Cardiac muscle cell (in vitro differentiated cells and primary cell): ENCODE results near the gene RNF14. TPM values are rescaled to one million over a fixed set of nuclear protein-coding genes. Genes with fewer than 3 reads are reported as not detected.
A peak's percentile ranks its signal among the peaks of the same experiment; 100 is the strongest.

ENCODE experiments used
- DNase-seq, 2 donors: peaks; one replicate each; pipeline versions ENCODE4 v3.0.0 to v3.0.0-alpha.2; 2010 to 2017; ENCODE audit warnings: low read depth in 1 of 2, low spot score in 1 of 2
- H3K27ac ChIP-seq: fragments of 200-600 bp; sonication (generic); 2 replicates; pipeline ENCODE4 v1.5.1; 2016
- H3K27me3 ChIP-seq: fragments of 200-600 bp; sonication (generic); 2 replicates; pipeline ENCODE4 v1.6.0; 2016; ENCODE audit warnings: control low read depth
- H3K36me3 ChIP-seq: fragments of 200-600 bp; sonication (generic); 2 replicates; pipeline ENCODE4 v1.5.1; 2016; ENCODE audit warnings: control low read depth
- H3K4me1 ChIP-seq: fragments of 200-600 bp; sonication (generic); 2 replicates; pipeline ENCODE4 v1.8.1; 2017; ENCODE audit warnings: low read depth, mild to moderate bottlenecking, mixed run types
- H3K4me3 ChIP-seq: fragments of 200-600 bp; sonication (generic); 2 replicates; pipeline ENCODE4 v1.5.1; 2016; ENCODE audit warnings: mild to moderate bottlenecking
- H3K9me3 ChIP-seq: fragments of 200-600 bp; sonication (generic); 2 replicates; pipeline ENCODE4 v1.5.1; 2017; ENCODE audit warnings: low read depth, mild to moderate bottlenecking, control low read depth
- polyA plus RNA-seq: library from polyadenylated mRNA; unstranded; fragments of >200 nt; fragmentation: Nextera tagmentation; extraction: Ambion mirVana; gene quantifications from 2 replicates; pipeline ENCODE4 v1.2.1, GENCODE V29; 2016
- total RNA-seq: library from RNA; depleted of rRNA; stranded (reverse); fragments of >200 nt; gene quantifications from 2 replicates; pipeline ENCODE4 v1.2.3, GENCODE V29; 2016
- TF ChIP-seq, protein P1 (sequence below): IDR thresholded peaks from 2 replicates; pipeline ENCODE4 v1.5.1; 2012; ENCODE audit warnings: low read depth, mild to moderate bottlenecking, low read length

RNF14 gene
- total and polyA plus RNA-seq, 2 experiments from 2014 or later, result 35.4 to 69.2 TPM

DNA sequence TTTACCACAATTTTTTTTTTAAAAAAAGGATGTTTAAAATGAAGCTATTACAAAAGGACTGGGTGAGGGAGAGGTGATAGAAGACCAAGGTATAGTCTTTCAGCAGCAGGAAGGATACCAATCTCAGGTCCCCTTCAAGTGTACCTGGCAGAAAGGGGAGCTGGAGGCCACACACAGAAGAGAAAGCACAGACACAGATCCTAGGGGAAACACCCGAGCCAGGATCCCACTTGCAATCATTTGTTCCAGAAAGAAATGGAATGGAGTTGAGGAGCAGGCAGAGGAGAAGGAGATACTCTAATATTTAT, 38.3 kb downstream of the RNF14 start:
- no peak for DNase-seq
- H3K4me1 ChIP-seq, result no peaks in the 10 kb centered on the region
- TF ChIP-seq, protein P1, sequence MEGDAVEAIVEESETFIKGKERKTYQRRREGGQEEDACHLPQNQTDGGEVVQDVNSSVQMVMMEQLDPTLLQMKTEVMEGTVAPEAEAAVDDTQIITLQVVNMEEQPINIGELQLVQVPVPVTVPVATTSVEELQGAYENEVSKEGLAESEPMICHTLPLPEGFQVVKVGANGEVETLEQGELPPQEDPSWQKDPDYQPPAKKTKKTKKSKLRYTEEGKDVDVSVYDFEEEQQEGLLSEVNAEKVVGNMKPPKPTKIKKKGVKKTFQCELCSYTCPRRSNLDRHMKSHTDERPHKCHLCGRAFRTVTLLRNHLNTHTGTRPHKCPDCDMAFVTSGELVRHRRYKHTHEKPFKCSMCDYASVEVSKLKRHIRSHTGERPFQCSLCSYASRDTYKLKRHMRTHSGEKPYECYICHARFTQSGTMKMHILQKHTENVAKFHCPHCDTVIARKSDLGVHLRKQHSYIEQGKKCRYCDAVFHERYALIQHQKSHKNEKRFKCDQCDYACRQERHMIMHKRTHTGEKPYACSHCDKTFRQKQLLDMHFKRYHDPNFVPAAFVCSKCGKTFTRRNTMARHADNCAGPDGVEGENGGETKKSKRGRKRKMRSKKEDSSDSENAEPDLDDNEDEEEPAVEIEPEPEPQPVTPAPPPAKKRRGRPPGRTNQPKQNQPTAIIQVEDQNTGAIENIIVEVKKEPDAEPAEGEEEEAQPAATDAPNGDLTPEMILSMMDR, result no peak
- H3K9me3 ChIP-seq, result no peaks in the 10 kb centered on the region
- no peak overlapping the region for H3K27ac ChIP-seq
- no peak overlapping the region for H3K4me3 ChIP-seq
- no peaks in the 10 kb centered on the region for H3K27me3 ChIP-seq
- peaks cover 20% of the 10 kb centered on the region for H3K36me3 ChIP-seq

DNA sequence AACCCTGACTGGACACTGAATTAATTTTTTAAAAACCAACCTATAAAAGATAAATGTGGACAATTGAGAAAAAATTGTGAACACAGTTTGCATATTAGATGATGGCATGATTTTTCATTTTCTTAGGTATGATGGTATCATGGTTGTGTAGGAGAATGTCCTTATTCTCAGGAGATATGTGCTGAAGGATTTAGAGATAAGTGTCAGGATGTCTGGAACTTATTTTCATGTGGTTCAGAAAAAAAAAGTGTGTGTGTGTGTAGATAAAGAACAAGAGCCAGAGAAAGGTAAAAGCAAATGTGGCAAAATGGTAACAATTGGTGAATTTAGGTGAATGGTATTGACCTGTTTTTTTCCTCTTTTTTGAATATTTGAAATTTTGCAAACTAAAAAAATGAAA, 39.9 kb downstream of the RNF14 start:
- Histone ChIP-seq H3K27ac (no peak overlapping the region), H3K4me3 (no peak overlapping the region), H3K36me3 (peaks cover 8% of the 10 kb centered on the region), H3K27me3 (no peaks in the 10 kb centered on the region), H3K4me1 (peaks cover 4% of the 10 kb centered on the region), H3K9me3 (no peaks in the 10 kb centered on the region)
- DNase-seq, result no peak
- TF ChIP-seq, protein P1, result no peak

DNA sequence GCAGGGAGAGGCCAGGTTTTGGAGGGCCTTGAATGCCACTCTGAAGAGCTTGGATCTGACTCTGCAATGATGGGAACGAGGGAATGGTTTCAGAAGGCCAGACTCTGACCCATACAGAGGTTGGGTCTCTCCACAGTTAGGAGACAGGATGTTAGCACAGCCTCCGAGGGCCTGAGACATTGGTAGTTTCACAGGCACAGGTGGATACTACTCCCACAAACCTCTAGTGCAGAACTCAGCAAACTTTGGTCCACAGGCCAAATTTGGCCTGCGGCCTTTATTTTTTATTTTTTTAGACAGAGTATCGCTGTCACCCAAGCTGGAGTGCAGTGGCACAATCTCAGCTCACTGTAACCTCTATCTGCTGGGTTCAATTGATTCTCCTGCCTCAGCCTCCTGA, 41.0 kb downstream of the RNF14 start:
- H3K4me1 ChIP-seq, result peaks cover 4% of the 10 kb centered on the region
- TF ChIP-seq, protein P1, result no peak

DNA sequence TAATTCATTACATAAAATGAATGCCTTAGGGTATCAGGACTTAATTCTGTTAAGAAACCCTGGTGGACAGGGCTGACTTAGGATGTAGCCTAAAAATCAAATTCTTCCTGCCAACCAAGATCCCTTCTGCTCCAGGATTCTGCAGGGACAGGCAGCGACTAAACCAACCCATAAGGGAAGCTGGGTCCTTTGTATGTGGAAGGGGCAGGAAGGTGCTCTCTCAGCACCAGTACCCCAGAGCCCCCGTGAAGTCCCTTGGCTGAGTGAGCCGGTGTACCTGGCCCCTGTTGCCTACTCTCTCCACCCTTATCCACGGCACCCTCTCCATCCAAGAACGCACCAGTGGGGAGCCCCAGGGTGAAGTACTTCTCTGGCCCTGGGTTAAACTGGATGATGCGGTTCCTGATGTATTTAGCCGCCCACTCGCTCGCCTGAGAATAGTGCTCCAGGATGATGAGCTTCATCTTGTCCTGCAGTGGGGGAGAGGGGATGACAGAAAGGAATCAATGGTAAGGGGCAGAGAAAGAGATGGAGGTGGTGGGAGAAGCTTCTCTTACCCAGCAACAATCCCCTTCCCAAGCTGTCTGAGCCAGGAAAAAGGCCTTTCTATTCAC, 42.8 kb downstream of the RNF14 start:
- peaks cover 4% of the 10 kb centered on the region for H3K4me1 ChIP-seq
- no peaks in the 10 kb centered on the region for H3K9me3 ChIP-seq
- H3K27me3 ChIP-seq, result no peaks in the 10 kb centered on the region
- no peaks in the 10 kb centered on the region for H3K36me3 ChIP-seq
- DNase-seq, result no peak
- no peak overlapping the region for H3K27ac ChIP-seq
- H3K4me3 ChIP-seq, result no peak overlapping the region
- TF ChIP-seq, protein P1, result no peak

More for the DNA sequence above, 41.0 kb downstream of the RNF14 start:
- H3K4me3 ChIP-seq, result no peak overlapping the region
- DNase-seq, result no peak
- no peak overlapping the region for H3K27ac ChIP-seq
- no peaks in the 10 kb centered on the region for H3K36me3 ChIP-seq
- no peaks in the 10 kb centered on the region for H3K9me3 ChIP-seq
- no peaks in the 10 kb centered on the region for H3K27me3 ChIP-seq

DNA sequence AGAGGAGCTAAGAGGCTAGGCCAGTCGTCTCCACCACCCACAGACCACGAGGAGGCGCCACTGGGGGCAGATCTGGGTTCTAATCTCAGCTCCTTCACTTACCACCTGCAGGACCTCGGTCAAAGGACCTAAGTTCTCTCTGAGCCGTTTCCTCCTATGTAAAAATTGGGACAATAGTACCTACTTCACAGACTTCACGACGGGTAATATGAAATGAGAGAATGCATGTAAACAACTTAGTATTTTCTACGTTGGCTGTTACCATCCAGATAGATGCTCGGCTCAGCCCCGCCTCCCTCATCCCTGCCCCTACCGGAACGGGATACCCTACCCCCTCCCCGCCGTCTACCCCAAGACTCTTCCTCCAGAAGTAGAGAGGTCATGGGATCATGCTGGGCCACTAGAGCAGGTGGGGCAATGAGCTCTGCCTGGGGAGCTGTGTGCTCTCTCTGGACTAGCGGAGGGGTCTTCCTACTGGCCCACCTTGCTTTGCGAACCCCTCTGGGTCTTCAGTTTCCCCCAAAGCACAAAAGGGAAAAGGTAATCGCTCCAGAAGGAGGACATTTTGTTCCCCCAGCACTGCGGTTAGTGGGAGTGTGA, 43.4 kb downstream of the RNF14 start:
- Histone ChIP-seq H3K36me3 (no peaks in the 10 kb centered on the region), H3K4me3 (peak overlapping the region; percentile 59), H3K9me3 (no peaks in the 10 kb centered on the region), H3K4me1 (peaks cover 4% of the 10 kb centered on the region), H3K27ac (no peak overlapping the region), H3K27me3 (no peaks in the 10 kb centered on the region)
- TF ChIP-seq, protein P1, result peak; percentile 61
- DNase-seq, result peak; percentile 14 to 56
